Amygdala (tissue), 56 donors: Measurements from ENCODE around the gene KRTAP2-1.

Experiments
- DNase-seq, 56 donors: peaks; one replicate each; lab custom pipeline; 2025; lab: John Stamatoyannopoulos, UW

KRTAP2-1 gene

GRCh38 chr17:41016578-41017215 is 30.4 kb downstream of the KRTAP2-1 start:
- no peak for DNase-seq

- DNase-seq = no peak
Measured at GRCh38 chr17:41015454-41015853, 31.7 kb downstream of the KRTAP2-1 start.

GRCh38 chr17:41013606-41014005 is 33.5 kb downstream of the KRTAP2-1 start:
- no peak for DNase-seq

DNA sequence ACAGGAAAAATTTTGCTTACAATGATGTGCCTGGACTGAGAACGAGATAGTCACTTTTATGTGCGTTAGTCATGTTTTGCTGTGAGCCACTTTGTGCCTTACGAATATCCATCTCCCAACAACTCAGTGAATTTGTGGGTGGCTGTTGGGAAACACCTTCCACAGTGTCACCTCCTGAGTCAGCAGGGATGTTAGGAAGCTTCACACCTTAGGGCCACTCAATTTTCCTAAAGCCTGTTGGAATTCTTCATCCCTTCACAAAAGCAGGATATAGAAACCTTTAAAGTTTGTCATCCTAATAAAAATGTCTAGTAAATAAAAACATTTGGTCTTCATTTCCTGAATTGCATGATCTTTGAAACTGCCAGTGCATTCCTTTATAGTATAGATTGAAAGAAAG is 33.9 kb downstream of the KRTAP2-1 start:
- DNase-seq = no peak

DNA sequence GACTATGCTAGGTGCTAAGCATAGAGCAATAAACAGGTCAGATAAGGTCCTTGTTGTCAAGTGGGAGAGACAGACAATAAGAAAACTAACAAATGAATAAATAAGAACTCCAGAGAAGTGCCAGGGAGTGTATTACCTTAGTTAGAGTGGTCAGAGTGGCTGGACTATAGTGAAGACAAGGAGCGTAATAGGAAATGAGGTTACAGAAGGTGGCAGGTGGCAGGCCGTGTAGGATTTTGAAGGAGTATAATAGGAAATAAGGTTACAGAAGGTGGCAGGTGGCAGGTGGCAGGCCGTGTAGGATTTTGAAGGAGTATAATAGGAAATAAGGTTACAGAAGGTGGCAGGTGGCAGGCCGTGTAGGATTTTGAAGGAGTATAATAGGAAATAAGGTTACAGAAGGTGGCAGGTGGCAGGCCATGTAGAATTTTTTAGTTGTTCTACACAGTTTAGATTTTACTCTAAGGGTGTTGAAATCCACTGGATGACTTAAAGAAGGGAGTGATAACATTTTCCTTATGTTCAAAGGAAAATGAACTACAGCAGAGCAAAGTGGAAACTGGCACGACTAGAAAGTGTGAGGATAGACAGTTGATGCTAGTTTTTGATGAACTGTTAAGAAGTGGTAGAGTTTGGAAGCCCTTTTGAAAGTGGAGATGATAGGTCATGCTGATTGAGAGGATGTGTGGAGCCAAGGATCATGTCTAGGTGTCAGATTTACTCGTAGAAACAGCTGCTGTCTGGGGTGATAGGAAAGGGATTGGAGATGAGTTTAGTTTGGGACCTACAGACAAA is 34.6 kb downstream of the KRTAP2-1 start:
- no peak for DNase-seq

- DNase-seq = no peak
Measured at GRCh38 chr17:41010441-41010840, 36.7 kb downstream of the KRTAP2-1 start.

GRCh38 chr17:41009936-41010335 is 37.2 kb downstream of the KRTAP2-1 start:
- DNase-seq = no peak

GRCh38 chr17:41009301-41009760 is 37.8 kb downstream of the KRTAP2-1 start:
- no peak for DNase-seq

GRCh38 chr17:41008811-41009210 is 38.3 kb downstream of the KRTAP2-1 start, which contains the start of gene KRTAP3-1:
Gene KRTAP3-1 (minus strand): TSS chr17:41009128. CDS start chr17:41009074, 54 bp downstream.
- no peak for DNase-seq

DNA sequence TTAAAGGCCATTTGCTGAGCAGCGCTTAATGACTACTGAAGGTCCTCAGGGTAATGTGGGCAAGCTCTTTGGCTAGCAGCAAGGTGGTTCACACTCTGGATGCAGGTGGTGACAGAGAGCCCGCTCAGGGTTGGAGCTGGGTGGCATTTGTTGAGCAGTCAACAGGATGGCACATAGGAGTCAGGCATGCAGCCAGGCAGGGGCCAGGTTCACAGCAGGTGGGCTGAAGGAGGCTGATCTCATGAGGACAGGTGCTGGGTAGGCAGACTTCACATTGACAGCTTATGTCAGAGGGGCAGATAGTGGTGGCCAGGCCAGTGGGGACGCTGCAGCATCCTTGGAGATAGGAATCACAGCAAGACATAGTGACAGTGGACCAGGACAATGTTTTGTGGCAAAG is 42.7 kb downstream of the KRTAP2-1 start:
- no peak for DNase-seq

DNA sequence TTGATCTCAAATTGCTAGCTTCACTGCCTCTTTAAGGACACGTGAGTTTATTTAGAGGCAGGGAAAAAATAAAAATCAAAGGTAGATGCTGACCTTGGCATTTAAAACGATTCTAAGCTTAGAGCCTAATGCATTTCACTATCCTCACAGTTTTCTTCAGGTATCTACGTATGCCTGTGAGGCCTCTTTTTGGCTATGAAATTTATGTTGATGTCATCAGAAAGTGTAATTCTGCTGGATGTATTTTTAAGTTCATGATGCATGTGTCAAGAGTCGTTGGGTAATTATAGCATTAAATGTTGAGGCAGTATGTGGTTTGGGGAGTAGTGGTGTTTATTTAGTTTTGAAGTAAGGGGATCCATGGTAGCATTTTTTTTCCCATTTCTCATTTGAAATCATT is 43.2 kb downstream of the KRTAP2-1 start:
- DNase-seq = no peak

GRCh38 chr17:41002814-41003213 is 44.3 kb downstream of the KRTAP2-1 start:
- no peak for DNase-seq

- DNase-seq = no peak
Measured at GRCh38 chr17:41001795-41002194, 45.3 kb downstream of the KRTAP2-1 start.

DNA sequence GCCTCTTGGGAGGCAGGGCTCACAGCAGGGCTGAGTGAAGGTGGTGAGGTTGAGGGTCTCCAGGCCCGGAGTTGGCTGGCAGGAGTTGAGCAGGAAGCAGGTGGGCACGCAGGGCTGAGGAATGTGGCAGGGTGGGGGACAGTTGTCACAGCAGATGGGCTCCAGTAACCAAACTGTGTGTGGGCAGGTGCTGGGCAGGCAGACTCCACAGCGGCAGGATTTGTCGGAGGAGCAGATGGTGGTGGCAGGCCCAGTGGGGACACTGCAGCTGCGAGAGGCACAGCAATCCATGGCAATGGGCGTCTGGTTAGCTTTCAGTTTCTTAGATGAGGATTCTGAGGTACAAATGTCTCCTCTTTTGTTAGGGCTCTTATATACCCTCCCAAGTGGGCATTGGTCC is 47.6 kb downstream of the KRTAP2-1 start, which contains the start of gene KRTAP3-2:
KRTAP3-2 (minus strand) TSS at position 344 of the 400 bp plus-strand sequence; CDS start at position 291, 53 bp downstream.
- DNase-seq = peak in 2 of 56 donors; percentile 0 to 3

GRCh38 chr17:40997361-40997760 is 49.8 kb downstream of the KRTAP2-1 start:
- DNase-seq = no peak

GRCh38 chr17:40996829-40997228 is 50.3 kb downstream of the KRTAP2-1 start:
- DNase-seq = no peak
